ENCODE data around the gene MYEF2. TPM values are rescaled to one million over a fixed set of nuclear protein-coding genes. Genes with fewer than 3 reads are reported as not detected.

The MYEF2 gene
- total RNA-seq, 2 experiments from 2014 or later = 23.8 to 27.7 TPM

- POLR2A ChIA-PET = no interaction called here
- Mint-ChIP-seq H3K27ac (no peak overlapping the region), H3K27me3 (no peaks in the 10 kb centered on the region), H3K9me3 (ENCODE audit: low read depth) (no peaks in the 10 kb centered on the region), H3K4me3 (no peak overlapping the region), H3K36me3 (ENCODE audit: low read depth) (peaks cover 16% of the 10 kb centered on the region), H3K4me1 (peaks cover 3% of the 10 kb centered on the region)
- intact Hi-C loops (cut with DNase I, micrococcal nuclease) = loop anchor here in 1 of 2 experiments (5.0 kb wide), 1 partner anchor 52 kb away; no protein-coding TSS in a partner anchor
- DNase-seq (no peak), ATAC-seq (no peak)
- CTCF ChIA-PET = no interaction called here
Observed at GRCh38 chr15:48144889-48145288, 33.2 kb downstream of the MYEF2 start.

- H3K27ac Mint-ChIP-seq = no peak overlapping the region
- H3K27me3 Mint-ChIP-seq = no peaks in the 10 kb centered on the region
- no peak for ATAC-seq
- no peak overlapping the region for H3K4me3 Mint-ChIP-seq
- H3K36me3 Mint-ChIP-seq (ENCODE audit: low read depth) = peaks cover 12% of the 10 kb centered on the region
- CTCF ChIA-PET = no interaction called here
- no peak for DNase-seq
- POLR2A ChIA-PET = no interaction called here
- peaks cover 3% of the 10 kb centered on the region for H3K4me1 Mint-ChIP-seq
- intact Hi-C loops (cut with DNase I, micrococcal nuclease) = no loop called here
- H3K9me3 Mint-ChIP-seq (ENCODE audit: low read depth) = no peaks in the 10 kb centered on the region
Observed at GRCh38 chr15:48143856-48144255, 34.2 kb downstream of the MYEF2 start.

- Mint-ChIP-seq H3K27me3 (no peaks in the 10 kb centered on the region), H3K36me3 (ENCODE audit: low read depth) (no peaks in the 10 kb centered on the region), H3K4me1 (no peaks in the 10 kb centered on the region), H3K9me3 (ENCODE audit: low read depth) (no peaks in the 10 kb centered on the region), H3K4me3 (no peak overlapping the region), H3K27ac (no peak overlapping the region)
- CTCF ChIA-PET = interaction anchor here (1.5 kb wide), 1 partner anchor 187 kb away, joined by 3 read pairs; no protein-coding TSS in a partner anchor
- POLR2A ChIA-PET = no interaction called here
- intact Hi-C loops (cut with DNase I, micrococcal nuclease) = no loop called here
- ATAC-seq (no peak), DNase-seq (no peak)
Observed at GRCh38 chr15:48132874-48133273, 45.2 kb downstream of the MYEF2 start.

- H3K4me1 Mint-ChIP-seq = no peaks in the 10 kb centered on the region
- intact Hi-C loops (cut with DNase I, micrococcal nuclease) = no loop called here
- no peak for ATAC-seq
Observed at GRCh38 chr15:48131324-48131723, 46.8 kb downstream of the MYEF2 start.

GRCh38 chr15:48126667-48127355, 51.3 kb downstream of the MYEF2 start:
- POLR2A ChIA-PET = no interaction called here
- DNase-seq = no peak

More at GRCh38 chr15:48131324-48131723, 46.8 kb downstream of the MYEF2 start:
- Mint-ChIP-seq H3K4me3 (no peak overlapping the region), H3K36me3 (ENCODE audit: low read depth) (no peaks in the 10 kb centered on the region), H3K27me3 (no peaks in the 10 kb centered on the region), H3K9me3 (ENCODE audit: low read depth) (no peaks in the 10 kb centered on the region), H3K27ac (no peak overlapping the region)
- CTCF ChIA-PET = no interaction called here
- POLR2A ChIA-PET = no interaction called here
- no peak for DNase-seq

GRCh38 chr15:48121849-48122248, 56.2 kb downstream of the MYEF2 start:
- ChIA-PET POLR2A (no interaction called here), CTCF (interaction anchor here (0.6 kb wide), 1 partner anchor 160 kb away, joined by 4 read pairs; no protein-coding TSS in a partner anchor)
- Mint-ChIP-seq H3K36me3 (ENCODE audit: low read depth) (no peaks in the 10 kb centered on the region), H3K9me3 (ENCODE audit: low read depth) (no peaks in the 10 kb centered on the region), H3K4me1 (no peaks in the 10 kb centered on the region), H3K27ac (no peak overlapping the region), H3K4me3 (no peak overlapping the region), H3K27me3 (peaks cover 14% of the 10 kb centered on the region)
- intact Hi-C loops (cut with DNase I, micrococcal nuclease) = no loop called here
- no peak for DNase-seq
- no peak for ATAC-seq

More at GRCh38 chr15:48126667-48127355, 51.3 kb downstream of the MYEF2 start:
- Mint-ChIP-seq H3K9me3 (ENCODE audit: low read depth) (no peaks in the 10 kb centered on the region), H3K36me3 (ENCODE audit: low read depth) (no peaks in the 10 kb centered on the region), H3K4me3 (no peak overlapping the region), H3K27me3 (peaks cover 7% of the 10 kb centered on the region), H3K4me1 (no peaks in the 10 kb centered on the region), H3K27ac (no peak overlapping the region)
- no peak for ATAC-seq
- intact Hi-C loops (cut with DNase I, micrococcal nuclease) = no loop called here
- CTCF ChIA-PET = interaction anchor here (1.2 to 1.4 kb wide), 2 partner anchors 9 to 23 kb away, joined by 3 read pairs; no protein-coding TSS in a partner anchor

- Mint-ChIP-seq H3K4me1 (no peaks in the 10 kb centered on the region), H3K9me3 (ENCODE audit: low read depth) (no peaks in the 10 kb centered on the region), H3K27ac (no peak within 1 kb of the TSS), H3K36me3 (ENCODE audit: low read depth) (no peaks in the 10 kb centered on the region), H3K27me3 (peaks cover 16% of the 10 kb centered on the region), H3K4me3 (no peak within 1 kb of the TSS)
- ChIA-PET CTCF (interaction anchor here (0.6 kb wide), 1 partner anchor 9 kb away, joined by 3 read pairs; no protein-coding TSS in a partner anchor), POLR2A (interaction anchor here (0.7 kb wide), 1 partner anchor 8 kb away, joined by 3 read pairs; no protein-coding TSS in a partner anchor)
- DNase-seq (no peak), ATAC-seq (no peak)
- intact Hi-C loops (cut with DNase I, micrococcal nuclease) = no loop called here
Observed at GRCh38 chr15:48120745-48121144, 57.4 kb downstream of the MYEF2 start, which contains the start of gene SLC24A5. Gene SLC24A5, plus strand, starts transcription at chr15:48120990. Its CDS starts 55 bp downstream, at chr15:48121045.

- Mint-ChIP-seq H3K27me3 (peaks cover 18% of the 10 kb centered on the region), H3K4me1 (no peaks in the 10 kb centered on the region), H3K27ac (no peak overlapping the region), H3K9me3 (ENCODE audit: low read depth) (no peaks in the 10 kb centered on the region), H3K4me3 (no peak overlapping the region), H3K36me3 (ENCODE audit: low read depth) (no peaks in the 10 kb centered on the region)
- DNase-seq (no peak), ATAC-seq (no peak)
- CTCF ChIA-PET = interaction anchor here (1.2 kb wide), 1 partner anchor 11 kb away, joined by 4 read pairs; no protein-coding TSS in a partner anchor
- intact Hi-C loops (cut with DNase I, micrococcal nuclease) = loop anchor here in 1 of 2 experiments (10.0 kb wide), 1 partner anchor 136 kb away; no protein-coding TSS in a partner anchor
- POLR2A ChIA-PET = no interaction called here
Observed at GRCh38 chr15:48119277-48119676, 58.8 kb downstream of the MYEF2 start.

- peaks cover 21% of the 10 kb centered on the region for H3K27me3 Mint-ChIP-seq
Observed at GRCh38 chr15:48112242-48112641, 65.9 kb downstream of the MYEF2 start.

GRCh38 chr15:48109856-48110531, 68.1 kb downstream of the MYEF2 start:
- H3K36me3 Mint-ChIP-seq (ENCODE audit: low read depth) = no peaks in the 10 kb centered on the region
- H3K4me3 Mint-ChIP-seq = no peak overlapping the region
- H3K4me1 Mint-ChIP-seq = no peaks in the 10 kb centered on the region
- DNase-seq (no peak), ATAC-seq (no peak)
- peaks cover 29% of the 10 kb centered on the region for H3K27me3 Mint-ChIP-seq
- no peaks in the 10 kb centered on the region for H3K9me3 Mint-ChIP-seq (ENCODE audit: low read depth)
- ChIA-PET CTCF (interaction anchor here (0.6 kb wide), 1 partner anchor 234 kb away, joined by 3 read pairs; no protein-coding TSS in a partner anchor), POLR2A (no interaction called here)
- intact Hi-C loops (cut with DNase I, micrococcal nuclease) = loop anchor here in 1 of 2 experiments (10.0 kb wide), 1 partner anchor 145 kb away; no protein-coding TSS in a partner anchor
- H3K27ac Mint-ChIP-seq = no peak overlapping the region

More at GRCh38 chr15:48112242-48112641, 65.9 kb downstream of the MYEF2 start:
- no peak overlapping the region for H3K4me3 Mint-ChIP-seq
- no peak for ATAC-seq
- no peaks in the 10 kb centered on the region for H3K4me1 Mint-ChIP-seq
- no peak overlapping the region for H3K27ac Mint-ChIP-seq
- CTCF ChIA-PET = interaction anchor here (1.0 to 1.6 kb wide), 3 partner anchors 136 to 173 kb away, joined by 3 to 5 read pairs (median 3); no protein-coding TSS in a partner anchor
- POLR2A ChIA-PET = no interaction called here
- no peak for DNase-seq
- H3K9me3 Mint-ChIP-seq (ENCODE audit: low read depth) = no peaks in the 10 kb centered on the region
- no peaks in the 10 kb centered on the region for H3K36me3 Mint-ChIP-seq (ENCODE audit: low read depth)
- intact Hi-C loops (cut with DNase I, micrococcal nuclease) = loop anchor here in 1 of 2 experiments (10.0 kb wide), 1 partner anchor 143 kb away; no protein-coding TSS in a partner anchor

- DNase-seq (no peak), ATAC-seq (no peak)
- no peaks in the 10 kb centered on the region for H3K36me3 Mint-ChIP-seq (ENCODE audit: low read depth)
- ChIA-PET CTCF (no interaction called here), POLR2A (no interaction called here)
- no peaks in the 10 kb centered on the region for H3K4me1 Mint-ChIP-seq
- H3K27me3 Mint-ChIP-seq = peaks cover 27% of the 10 kb centered on the region
- intact Hi-C loops (cut with DNase I, micrococcal nuclease) = no loop called here
- H3K4me3 Mint-ChIP-seq = no peak overlapping the region
- no peak overlapping the region for H3K27ac Mint-ChIP-seq
- no peaks in the 10 kb centered on the region for H3K9me3 Mint-ChIP-seq (ENCODE audit: low read depth)
Observed at GRCh38 chr15:48109212-48109611, 68.9 kb downstream of the MYEF2 start.
